ENCODE results near the gene MAGI1. TPM values are rescaled to one million over a fixed set of nuclear protein-coding genes. Genes with fewer than 3 reads are reported as not detected.

The MAGI1 gene
- total RNA-seq, 2 experiments from 2014 or later, result 0.18 to 0.25 TPM

GRCh38 chr3:65493938-65494337, 544.8 kb downstream of the MAGI1 start:
- DNase-seq, result no peak
- Mint-ChIP-seq H3K36me3 (ENCODE audit: low read depth) (no peaks in the 10 kb centered on the region), H3K4me1 (no peaks in the 10 kb centered on the region), H3K9me3 (peaks cover 6% of the 10 kb centered on the region), H3K27ac (no peak overlapping the region), H3K4me3 (no peak overlapping the region), H3K27me3 (no peaks in the 10 kb centered on the region)
- ChIA-PET POLR2A (no interaction called here), CTCF (no interaction called here)

GRCh38 chr3:65493371-65493882, 545.3 kb downstream of the MAGI1 start:
- no peak for DNase-seq
- H3K27me3 Mint-ChIP-seq, result no peaks in the 10 kb centered on the region
- no peaks in the 10 kb centered on the region for H3K4me1 Mint-ChIP-seq
- CTCF ChIA-PET, result no interaction called here
- no peak overlapping the region for H3K27ac Mint-ChIP-seq
- POLR2A ChIA-PET, result no interaction called here
- no peak overlapping the region for H3K4me3 Mint-ChIP-seq
- peaks cover 8% of the 10 kb centered on the region for H3K9me3 Mint-ChIP-seq
- H3K36me3 Mint-ChIP-seq (ENCODE audit: low read depth), result no peaks in the 10 kb centered on the region

- Mint-ChIP-seq H3K9me3 (peaks cover 8% of the 10 kb centered on the region), H3K4me3 (no peak overlapping the region), H3K36me3 (ENCODE audit: low read depth) (no peaks in the 10 kb centered on the region), H3K27me3 (no peaks in the 10 kb centered on the region), H3K4me1 (no peaks in the 10 kb centered on the region), H3K27ac (no peak overlapping the region)
- CTCF ChIA-PET, result no interaction called here
- POLR2A ChIA-PET, result no interaction called here
- DNase-seq, result no peak
These were observed 546.5 kb downstream of the MAGI1 start for GRCh38 chr3:65492249-65492648.

- Mint-ChIP-seq H3K36me3 (ENCODE audit: low read depth) (no peaks in the 10 kb centered on the region), H3K27ac (no peak overlapping the region), H3K27me3 (no peaks in the 10 kb centered on the region), H3K9me3 (peaks cover 8% of the 10 kb centered on the region), H3K4me1 (no peaks in the 10 kb centered on the region), H3K4me3 (no peak overlapping the region)
- ChIA-PET CTCF (no interaction called here), POLR2A (no interaction called here)
- DNase-seq, result no peak
These were observed 548.6 kb downstream of the MAGI1 start for GRCh38 chr3:65490114-65490513.

GRCh38 chr3:65489253-65489652, 549.5 kb downstream of the MAGI1 start:
- Mint-ChIP-seq H3K36me3 (ENCODE audit: low read depth) (no peaks in the 10 kb centered on the region), H3K9me3 (peaks cover 11% of the 10 kb centered on the region), H3K4me1 (no peaks in the 10 kb centered on the region)

GRCh38 chr3:65485826-65486469, 552.8 kb downstream of the MAGI1 start:
- Mint-ChIP-seq H3K27me3 (no peaks in the 10 kb centered on the region), H3K9me3 (peaks cover 5% of the 10 kb centered on the region), H3K36me3 (ENCODE audit: low read depth) (no peaks in the 10 kb centered on the region), H3K4me3 (no peak overlapping the region), H3K27ac (no peak overlapping the region), H3K4me1 (no peaks in the 10 kb centered on the region)
- DNase-seq, result no peak
- CTCF ChIA-PET, result no interaction called here
- POLR2A ChIA-PET, result no interaction called here

More at GRCh38 chr3:65489253-65489652, 549.5 kb downstream of the MAGI1 start:
- DNase-seq, result no peak
- Mint-ChIP-seq H3K27me3 (no peaks in the 10 kb centered on the region), H3K4me3 (no peak overlapping the region), H3K27ac (no peak overlapping the region)
- POLR2A ChIA-PET, result no interaction called here
- CTCF ChIA-PET, result no interaction called here

GRCh38 chr3:65484964-65485363, 553.8 kb downstream of the MAGI1 start:
- Mint-ChIP-seq H3K9me3 (peaks cover 5% of the 10 kb centered on the region), H3K27ac (no peak overlapping the region), H3K4me1 (no peaks in the 10 kb centered on the region), H3K36me3 (ENCODE audit: low read depth) (no peaks in the 10 kb centered on the region), H3K4me3 (no peak overlapping the region), H3K27me3 (no peaks in the 10 kb centered on the region)
- ChIA-PET CTCF (no interaction called here), POLR2A (no interaction called here)
- no peak for DNase-seq

GRCh38 chr3:65483480-65483879, 555.2 kb downstream of the MAGI1 start:
- no peaks in the 10 kb centered on the region for H3K36me3 Mint-ChIP-seq (ENCODE audit: low read depth)
- H3K9me3 Mint-ChIP-seq, result peaks cover 3% of the 10 kb centered on the region
- H3K4me3 Mint-ChIP-seq, result no peak overlapping the region
- DNase-seq, result no peak
- no peaks in the 10 kb centered on the region for H3K4me1 Mint-ChIP-seq
- no peak overlapping the region for H3K27ac Mint-ChIP-seq
- ChIA-PET POLR2A (no interaction called here), CTCF (no interaction called here)
- no peaks in the 10 kb centered on the region for H3K27me3 Mint-ChIP-seq

- peaks cover 3% of the 10 kb centered on the region for H3K9me3 Mint-ChIP-seq
These were observed 555.7 kb downstream of the MAGI1 start for GRCh38 chr3:65483011-65483410.

GRCh38 chr3:65481085-65481484, 557.6 kb downstream of the MAGI1 start:
- Mint-ChIP-seq H3K36me3 (ENCODE audit: low read depth) (no peaks in the 10 kb centered on the region), H3K9me3 (peaks cover 3% of the 10 kb centered on the region), H3K4me3 (no peak overlapping the region), H3K27me3 (no peaks in the 10 kb centered on the region), H3K4me1 (no peaks in the 10 kb centered on the region), H3K27ac (no peak overlapping the region)
- ChIA-PET POLR2A (no interaction called here), CTCF (no interaction called here)
- no peak for DNase-seq

More at GRCh38 chr3:65483011-65483410, 555.7 kb downstream of the MAGI1 start:
- ChIA-PET POLR2A (no interaction called here), CTCF (no interaction called here)
- Mint-ChIP-seq H3K36me3 (ENCODE audit: low read depth) (no peaks in the 10 kb centered on the region), H3K4me1 (no peaks in the 10 kb centered on the region), H3K27me3 (no peaks in the 10 kb centered on the region), H3K4me3 (no peak overlapping the region), H3K27ac (no peak overlapping the region)
- no peak for DNase-seq

- no peak overlapping the region for H3K27ac Mint-ChIP-seq
- ChIA-PET POLR2A (no interaction called here), CTCF (no interaction called here)
- no peaks in the 10 kb centered on the region for H3K27me3 Mint-ChIP-seq
- H3K4me3 Mint-ChIP-seq, result no peak overlapping the region
- H3K4me1 Mint-ChIP-seq, result no peaks in the 10 kb centered on the region
- H3K36me3 Mint-ChIP-seq (ENCODE audit: low read depth), result no peaks in the 10 kb centered on the region
- peaks cover 3% of the 10 kb centered on the region for H3K9me3 Mint-ChIP-seq
- DNase-seq, result no peak
These were observed 558.7 kb downstream of the MAGI1 start for GRCh38 chr3:65479990-65480389.

GRCh38 chr3:65478551-65479500, 559.9 kb downstream of the MAGI1 start:
- Mint-ChIP-seq H3K36me3 (ENCODE audit: low read depth) (no peaks in the 10 kb centered on the region), H3K9me3 (no peaks in the 10 kb centered on the region), H3K4me3 (no peak overlapping the region), H3K27me3 (no peaks in the 10 kb centered on the region), H3K4me1 (no peaks in the 10 kb centered on the region), H3K27ac (no peak overlapping the region)
- DNase-seq, result no peak
- CTCF ChIA-PET, result no interaction called here
- POLR2A ChIA-PET, result no interaction called here

GRCh38 chr3:65473736-65474135, 565.0 kb downstream of the MAGI1 start:
- CTCF ChIA-PET, result no interaction called here

GRCh38 chr3:65472501-65472900, 566.2 kb downstream of the MAGI1 start:
- Mint-ChIP-seq H3K27me3 (no peaks in the 10 kb centered on the region), H3K9me3 (no peaks in the 10 kb centered on the region), H3K4me3 (no peak overlapping the region), H3K36me3 (ENCODE audit: low read depth) (no peaks in the 10 kb centered on the region), H3K27ac (no peak overlapping the region), H3K4me1 (no peaks in the 10 kb centered on the region)
- ChIA-PET CTCF (no interaction called here), POLR2A (no interaction called here)
- no peak for DNase-seq

More at GRCh38 chr3:65473736-65474135, 565.0 kb downstream of the MAGI1 start:
- POLR2A ChIA-PET, result no interaction called here
- H3K9me3 Mint-ChIP-seq, result no peaks in the 10 kb centered on the region
- H3K27ac Mint-ChIP-seq, result no peak overlapping the region
- no peaks in the 10 kb centered on the region for H3K4me1 Mint-ChIP-seq
- H3K4me3 Mint-ChIP-seq, result no peak overlapping the region
- no peak for DNase-seq
- no peaks in the 10 kb centered on the region for H3K36me3 Mint-ChIP-seq (ENCODE audit: low read depth)
- H3K27me3 Mint-ChIP-seq, result no peaks in the 10 kb centered on the region

Measured in activated CD4-positive, alpha-beta memory T cell treated with anti-CD3 and anti-CD28 coated beads, Interleukin-2, amount 10 ng/mL, durations not matched to agents 7 days and 5 days (primary cell).